ENCODE measurements around the gene RIPPLY2.

- TF ChIP-seq CTCF (IDR thresholded peaks at IDR 0.05): no peak
- no peak for TF ChIP-seq POLR2A (IDR thresholded peaks at IDR 0.05)
Measured at GRCh38 chr6:83849610-83850009, 3.5 kb upstream of the RIPPLY2 start.
